ENCODE measurements around the gene SKAP1.

The SKAP1 gene

DNA sequence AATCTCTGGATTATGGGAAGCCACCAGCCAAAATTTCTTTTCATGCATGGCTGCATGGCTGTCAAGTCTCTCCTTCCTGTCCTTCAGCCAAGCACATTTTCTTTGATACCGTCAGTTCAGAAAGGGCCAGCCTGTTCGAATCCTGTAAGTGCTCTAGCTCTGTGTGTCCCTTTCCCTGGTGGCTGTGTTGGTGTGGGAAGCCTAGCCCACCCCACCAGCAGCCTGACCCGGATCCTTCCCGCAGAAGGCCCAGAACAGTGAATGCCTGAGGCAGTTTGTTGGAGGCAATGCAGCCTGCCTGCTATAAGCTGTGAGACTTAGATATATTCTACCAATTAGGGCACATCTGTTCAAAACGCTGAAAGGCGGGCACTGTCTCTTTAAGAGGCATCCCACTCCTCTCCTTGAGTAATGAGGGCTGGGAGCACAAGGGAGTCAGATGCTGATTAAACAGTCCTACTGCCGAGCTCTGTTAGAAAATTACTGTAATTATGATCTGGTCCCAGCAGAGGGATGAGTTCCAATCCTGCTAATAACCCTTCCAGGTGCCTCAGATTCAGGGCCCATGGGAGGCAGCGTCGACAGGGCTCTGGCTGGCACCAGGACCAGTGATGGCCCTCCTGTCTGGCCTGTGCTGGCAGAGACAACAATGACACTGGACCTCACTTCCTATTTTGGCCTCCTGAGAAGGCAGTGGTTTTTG, 304.0 kb downstream of the SKAP1 start:
- no peak for DNase-seq (ENCODE audit: low read depth, low spot score)
- TF ChIP-seq, protein P1, sequence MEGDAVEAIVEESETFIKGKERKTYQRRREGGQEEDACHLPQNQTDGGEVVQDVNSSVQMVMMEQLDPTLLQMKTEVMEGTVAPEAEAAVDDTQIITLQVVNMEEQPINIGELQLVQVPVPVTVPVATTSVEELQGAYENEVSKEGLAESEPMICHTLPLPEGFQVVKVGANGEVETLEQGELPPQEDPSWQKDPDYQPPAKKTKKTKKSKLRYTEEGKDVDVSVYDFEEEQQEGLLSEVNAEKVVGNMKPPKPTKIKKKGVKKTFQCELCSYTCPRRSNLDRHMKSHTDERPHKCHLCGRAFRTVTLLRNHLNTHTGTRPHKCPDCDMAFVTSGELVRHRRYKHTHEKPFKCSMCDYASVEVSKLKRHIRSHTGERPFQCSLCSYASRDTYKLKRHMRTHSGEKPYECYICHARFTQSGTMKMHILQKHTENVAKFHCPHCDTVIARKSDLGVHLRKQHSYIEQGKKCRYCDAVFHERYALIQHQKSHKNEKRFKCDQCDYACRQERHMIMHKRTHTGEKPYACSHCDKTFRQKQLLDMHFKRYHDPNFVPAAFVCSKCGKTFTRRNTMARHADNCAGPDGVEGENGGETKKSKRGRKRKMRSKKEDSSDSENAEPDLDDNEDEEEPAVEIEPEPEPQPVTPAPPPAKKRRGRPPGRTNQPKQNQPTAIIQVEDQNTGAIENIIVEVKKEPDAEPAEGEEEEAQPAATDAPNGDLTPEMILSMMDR (IDR thresholded peaks at IDR 0.05; ENCODE audit: low read depth, low read length): no peak
- in situ Hi-C loops (cut with HindIII; ENCODE audit: low sequenced_read_pairs): no loop called here

DNA sequence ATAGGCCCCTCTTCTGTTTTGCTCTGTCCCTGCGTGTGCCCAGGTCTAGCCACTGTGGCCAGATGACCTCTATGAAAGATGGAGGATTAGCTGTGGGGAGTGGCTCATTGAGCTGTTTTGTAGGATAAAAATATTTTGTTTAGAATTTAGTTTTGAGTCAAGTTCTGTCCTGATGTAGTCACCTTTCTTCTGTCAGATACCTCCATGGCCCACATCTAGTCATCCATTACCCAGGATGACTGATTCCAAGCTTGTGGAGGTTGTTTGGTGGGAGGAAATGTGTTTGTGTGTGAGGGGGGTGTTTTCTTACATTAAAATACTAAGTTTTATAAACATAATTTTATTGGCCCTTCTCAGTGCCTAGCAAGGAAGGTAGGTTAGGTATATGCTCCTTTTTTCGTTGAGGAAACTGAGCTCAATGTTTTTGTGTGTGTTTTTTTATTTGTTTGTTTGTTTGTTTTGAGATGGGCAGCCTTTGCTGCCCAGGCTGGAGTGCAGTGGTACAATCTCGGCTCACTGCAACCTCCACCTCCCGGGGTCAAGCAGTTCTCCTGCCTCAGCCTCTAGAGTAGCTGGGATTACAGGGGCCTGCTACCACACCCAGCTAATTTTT, 306.1 kb downstream of the SKAP1 start:
- TF ChIP-seq, protein P1 (IDR thresholded peaks at IDR 0.05; ENCODE audit: low read depth, low read length): no peak
- DNase-seq (ENCODE audit: low read depth, low spot score): no peak
- H3K4me3 ChIP-seq (ENCODE audit: low read depth, low read length): no peak overlapping the region
- in situ Hi-C loops (cut with HindIII; ENCODE audit: low sequenced_read_pairs): no loop called here

More for the DNA sequence above, 304.0 kb downstream of the SKAP1 start:
- H3K4me3 ChIP-seq (ENCODE audit: low read depth, low read length): no peak overlapping the region

DNA sequence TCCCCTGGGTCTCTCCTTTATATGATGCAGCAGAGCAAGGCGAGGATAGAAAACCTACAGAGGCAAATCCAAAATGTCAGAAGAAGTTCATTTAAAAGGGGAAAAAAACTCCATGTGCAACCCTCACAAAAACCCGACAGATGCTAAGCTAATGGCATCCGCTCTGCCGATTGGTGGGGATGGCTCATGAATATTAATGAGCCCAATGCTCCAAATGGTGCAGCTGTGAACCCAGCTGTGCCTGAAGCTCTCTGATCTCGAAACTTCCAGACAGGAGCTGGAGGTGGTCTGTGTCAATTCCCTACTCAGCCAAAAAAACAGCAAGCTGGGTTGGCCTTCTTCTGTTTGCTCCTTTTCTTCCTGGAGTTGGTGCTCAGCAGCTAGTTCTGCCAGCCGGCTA, 306.9 kb downstream of the SKAP1 start:
- no peak for DNase-seq (ENCODE audit: low read depth, low spot score)
- TF ChIP-seq, protein P1 (IDR thresholded peaks at IDR 0.05; ENCODE audit: low read depth, low read length): no peak
- H3K4me3 ChIP-seq (ENCODE audit: low read depth, low read length): no peak overlapping the region
- in situ Hi-C loops (cut with HindIII; ENCODE audit: low sequenced_read_pairs): no loop called here

DNA sequence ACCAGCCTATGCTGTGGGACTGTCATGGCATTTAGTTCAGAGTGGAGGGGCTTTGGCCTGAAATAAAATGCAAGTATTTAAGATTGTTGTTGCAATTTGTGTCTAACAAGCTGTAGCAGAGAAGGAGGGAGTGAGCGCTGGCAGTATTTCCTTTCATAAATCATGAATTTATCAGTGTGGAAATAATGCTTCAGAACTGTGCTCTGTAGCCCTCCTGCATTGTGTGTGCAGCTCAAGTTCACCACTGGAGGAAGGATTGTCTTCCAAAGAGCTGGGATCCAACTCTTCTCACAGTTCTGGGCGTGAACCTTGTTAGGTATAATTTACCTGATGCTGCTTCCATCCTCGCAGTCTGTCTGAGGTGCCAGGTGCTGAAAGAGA, 307.4 kb downstream of the SKAP1 start:
- DNase-seq (ENCODE audit: low read depth, low spot score): no peak
- TF ChIP-seq, protein P1 (IDR thresholded peaks at IDR 0.05; ENCODE audit: low read depth, low read length): no peak
- in situ Hi-C loops (cut with HindIII; ENCODE audit: low sequenced_read_pairs): no loop called here
- no peak overlapping the region for H3K4me3 ChIP-seq (ENCODE audit: low read depth, low read length)

DNA sequence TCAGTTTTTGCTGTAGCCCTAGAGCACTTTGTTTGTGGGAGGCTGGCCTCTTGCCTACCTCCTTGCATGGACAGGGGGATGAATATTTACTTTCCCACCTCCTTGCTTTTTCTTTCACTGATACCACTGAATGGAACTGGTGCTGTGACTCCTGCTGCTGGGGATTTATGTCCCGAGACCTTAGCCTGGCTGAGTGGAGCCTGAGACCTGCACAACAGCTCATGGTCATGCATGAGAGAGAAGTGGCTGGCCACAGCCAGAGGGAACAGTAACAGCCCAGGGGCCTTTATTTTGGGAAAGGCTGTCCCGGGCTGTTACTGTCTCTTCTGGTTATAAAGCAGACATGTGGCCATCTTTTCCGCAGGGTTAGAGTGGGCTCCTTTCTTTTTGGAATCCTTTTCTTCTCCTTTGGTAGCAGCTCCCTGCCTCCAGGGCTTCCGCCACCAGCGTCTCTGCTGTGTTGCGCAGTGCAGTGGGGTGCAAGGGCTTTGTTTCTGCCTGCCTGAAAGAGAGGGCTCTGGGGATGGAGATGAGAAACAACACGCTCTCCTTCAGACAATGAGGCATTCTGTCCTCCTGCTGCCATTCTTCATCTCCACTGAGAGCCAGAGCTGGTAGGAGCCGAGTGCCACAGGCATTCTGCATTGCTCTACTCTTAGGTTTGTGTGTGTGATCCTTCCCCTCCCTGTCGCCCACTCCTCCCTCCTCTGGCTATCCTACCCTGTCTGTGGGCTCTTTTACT, 307.9 kb downstream of the SKAP1 start:
- in situ Hi-C loops (cut with HindIII; ENCODE audit: low sequenced_read_pairs): no loop called here
- TF ChIP-seq, protein P1 (IDR thresholded peaks at IDR 0.05; ENCODE audit: low read depth, low read length): no peak
- no peak overlapping the region for H3K4me3 ChIP-seq (ENCODE audit: low read depth, low read length)
- DNase-seq (ENCODE audit: low read depth, low spot score): no peak

DNA sequence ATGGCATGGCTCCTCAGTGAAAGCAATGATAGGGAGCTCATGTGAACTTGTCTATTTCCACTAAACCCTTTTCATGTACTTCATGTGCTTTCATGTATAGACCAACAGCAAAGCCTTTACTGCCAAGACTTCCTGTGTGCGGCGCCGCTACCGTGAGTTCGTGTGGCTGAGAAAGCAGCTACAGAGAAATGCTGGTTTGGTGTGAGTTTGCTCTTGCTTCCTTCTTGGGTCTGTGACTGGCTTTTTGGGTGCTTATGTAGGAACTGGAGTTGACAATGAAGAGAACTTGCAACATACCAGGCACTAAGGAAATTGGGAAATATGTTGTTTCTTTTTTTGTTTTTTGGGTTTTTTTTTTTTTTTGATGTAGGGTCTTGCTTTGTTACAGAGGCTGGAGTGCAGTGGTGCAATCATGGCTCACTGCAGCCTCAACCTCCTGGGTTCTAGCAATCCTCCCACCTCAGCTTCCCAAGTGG, 316.8 kb downstream of the SKAP1 start:
- in situ Hi-C loops (cut with HindIII; ENCODE audit: low sequenced_read_pairs): no loop called here
- TF ChIP-seq, protein P1 (IDR thresholded peaks at IDR 0.05; ENCODE audit: low read depth, low read length): no peak
- no peak overlapping the region for H3K4me3 ChIP-seq (ENCODE audit: low read depth, low read length)
- DNase-seq (ENCODE audit: low read depth, low spot score): no peak

Data from astrocyte of the spinal cord (primary cell).